ENCODE measurements around the gene CFAP54. TPM values are rescaled to one million over a fixed set of nuclear protein-coding genes. Genes with fewer than 3 reads are reported as not detected.

Gene CFAP54
- total RNA-seq, 1 donor from 2014 or later: 1.7 TPM

DNA sequence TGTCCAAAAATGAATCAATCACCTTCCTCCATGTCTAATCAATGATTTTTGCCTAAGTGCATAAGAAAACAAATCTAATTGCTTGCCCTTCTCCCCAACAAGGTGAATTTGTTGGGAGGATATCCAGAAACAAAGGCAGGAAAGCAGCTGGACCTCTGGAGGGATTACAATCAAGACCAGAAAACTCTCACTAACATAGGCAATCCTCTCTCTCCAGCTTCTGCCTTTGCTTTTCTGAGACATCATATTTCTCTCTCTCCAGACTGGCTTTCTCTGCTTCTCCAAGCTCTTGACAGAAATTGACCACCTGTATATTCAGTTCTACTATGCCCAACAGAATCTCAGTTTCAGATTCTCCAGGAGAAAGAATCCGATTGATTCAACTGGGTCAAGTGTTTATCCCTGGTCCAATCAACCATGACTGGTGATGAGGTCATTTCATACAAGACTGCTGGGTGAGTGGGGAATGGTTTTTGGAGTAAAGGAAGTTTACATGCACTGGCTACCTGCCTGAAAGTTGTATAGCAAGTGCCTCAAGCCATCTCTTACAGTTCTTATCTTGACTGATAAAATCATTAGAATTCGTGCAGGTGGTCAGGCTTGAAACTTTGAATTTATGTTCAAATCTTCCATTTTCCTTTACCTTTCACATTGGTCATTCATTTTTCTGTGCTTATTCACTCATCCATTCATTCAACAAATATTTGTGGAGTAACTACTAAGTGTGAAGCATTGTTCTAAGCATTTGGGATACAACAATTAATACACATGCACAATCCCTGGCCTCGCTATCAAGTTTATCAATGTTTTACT is 22.2 kb upstream of the CFAP54 start:
- Histone ChIP-seq H3K4me1 (no peaks in the 10 kb centered on the region), H3K27me3 (no peaks in the 10 kb centered on the region), H3K4me3 (no peak overlapping the region), H3K36me3 (no peaks in the 10 kb centered on the region), H3K9me3 (no peaks in the 10 kb centered on the region), H3K27ac (no peak overlapping the region)
- TF ChIP-seq CTCF (IDR thresholded peaks at IDR 0.05) (no peak), POLR2A (IDR thresholded peaks at IDR 0.05) (no peak), POLR2AphosphoS5 (IDR thresholded peaks at IDR 0.05; ENCODE audit: insufficient read depth in 1 of 2, low read depth in 1 of 2) (no peak)
- intact Hi-C loops (cut with DNase I): no loop called here
- no peak for DNase-seq (ENCODE audit: extremely low spot score in 2 of 2)

GRCh38 chr12:96471368-96472050 is 17.9 kb upstream of the CFAP54 start:
- no peaks in the 10 kb centered on the region for H3K9me3 ChIP-seq
- no peak overlapping the region for H3K27ac ChIP-seq
- intact Hi-C loops (cut with DNase I): no loop called here
- no peaks in the 10 kb centered on the region for H3K4me1 ChIP-seq
- no peak for DNase-seq (ENCODE audit: extremely low spot score in 2 of 2)
- H3K4me3 ChIP-seq: no peak overlapping the region
- TF ChIP-seq POLR2AphosphoS5 (IDR thresholded peaks at IDR 0.05; ENCODE audit: insufficient read depth in 1 of 2, low read depth in 1 of 2) (no peak), POLR2A (IDR thresholded peaks at IDR 0.05) (no peak), CTCF (IDR thresholded peaks at IDR 0.05) (no peak)
- H3K36me3 ChIP-seq: no peaks in the 10 kb centered on the region
- no peaks in the 10 kb centered on the region for H3K27me3 ChIP-seq

GRCh38 chr12:96472384-96472783 is 17.0 kb upstream of the CFAP54 start:
- Histone ChIP-seq H3K27me3 (no peaks in the 10 kb centered on the region), H3K9me3 (no peaks in the 10 kb centered on the region), H3K4me3 (no peak overlapping the region), H3K36me3 (no peaks in the 10 kb centered on the region), H3K4me1 (no peaks in the 10 kb centered on the region), H3K27ac (no peak overlapping the region)
- TF ChIP-seq CTCF (IDR thresholded peaks at IDR 0.05) (no peak), POLR2A (IDR thresholded peaks at IDR 0.05) (no peak), POLR2AphosphoS5 (IDR thresholded peaks at IDR 0.05; ENCODE audit: insufficient read depth in 1 of 2, low read depth in 1 of 2) (no peak)
- DNase-seq (ENCODE audit: extremely low spot score in 2 of 2): no peak
- intact Hi-C loops (cut with DNase I): no loop called here

DNA sequence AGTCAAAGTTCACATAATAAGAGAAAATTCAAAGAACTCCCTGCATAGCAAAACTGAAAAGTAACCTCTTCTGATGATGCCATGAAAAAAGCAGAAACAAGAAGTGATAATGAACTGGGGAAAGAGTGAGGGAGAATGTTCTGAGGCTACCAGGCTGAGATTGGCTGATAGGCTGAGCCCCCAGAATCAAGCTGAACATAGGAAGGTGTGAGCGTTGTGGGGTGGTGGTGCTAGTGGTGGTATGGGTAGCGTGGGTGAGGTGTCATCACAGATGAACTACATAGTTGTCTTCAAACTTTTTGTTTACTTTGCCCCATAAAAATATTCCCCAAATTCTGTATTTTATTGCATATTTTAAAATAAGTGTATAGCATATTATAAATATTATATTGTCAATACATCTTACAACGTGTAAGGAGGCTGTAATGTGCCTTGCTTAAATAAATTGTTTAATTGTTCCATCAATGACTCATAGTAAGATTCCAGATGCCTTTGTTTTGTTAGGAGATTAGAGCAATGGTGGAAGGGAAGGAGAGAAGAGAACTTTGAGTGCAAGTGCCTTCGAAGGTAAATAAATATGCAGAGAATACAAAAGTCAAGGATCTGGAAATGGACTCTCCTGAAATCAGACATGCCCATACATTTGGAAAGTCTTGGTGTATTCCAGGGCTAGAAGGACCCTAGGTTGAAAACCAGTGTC is 15.8 kb upstream of the CFAP54 start:
- Histone ChIP-seq H3K36me3 (no peaks in the 10 kb centered on the region), H3K27me3 (no peaks in the 10 kb centered on the region)
- intact Hi-C loops (cut with DNase I): no loop called here

More for the DNA sequence above, 15.8 kb upstream of the CFAP54 start:
- Histone ChIP-seq H3K27ac (no peak overlapping the region), H3K4me3 (no peak overlapping the region), H3K4me1 (no peaks in the 10 kb centered on the region), H3K9me3 (no peaks in the 10 kb centered on the region)
- TF ChIP-seq POLR2AphosphoS5 (IDR thresholded peaks at IDR 0.05; ENCODE audit: insufficient read depth in 1 of 2, low read depth in 1 of 2): no peak
- TF ChIP-seq CTCF (IDR thresholded peaks at IDR 0.05): no peak
- TF ChIP-seq POLR2A (IDR thresholded peaks at IDR 0.05): no peak
- no peak for DNase-seq (ENCODE audit: extremely low spot score in 2 of 2)
